ENCODE results near the gene INPP5E.

INPP5E gene

DNA sequence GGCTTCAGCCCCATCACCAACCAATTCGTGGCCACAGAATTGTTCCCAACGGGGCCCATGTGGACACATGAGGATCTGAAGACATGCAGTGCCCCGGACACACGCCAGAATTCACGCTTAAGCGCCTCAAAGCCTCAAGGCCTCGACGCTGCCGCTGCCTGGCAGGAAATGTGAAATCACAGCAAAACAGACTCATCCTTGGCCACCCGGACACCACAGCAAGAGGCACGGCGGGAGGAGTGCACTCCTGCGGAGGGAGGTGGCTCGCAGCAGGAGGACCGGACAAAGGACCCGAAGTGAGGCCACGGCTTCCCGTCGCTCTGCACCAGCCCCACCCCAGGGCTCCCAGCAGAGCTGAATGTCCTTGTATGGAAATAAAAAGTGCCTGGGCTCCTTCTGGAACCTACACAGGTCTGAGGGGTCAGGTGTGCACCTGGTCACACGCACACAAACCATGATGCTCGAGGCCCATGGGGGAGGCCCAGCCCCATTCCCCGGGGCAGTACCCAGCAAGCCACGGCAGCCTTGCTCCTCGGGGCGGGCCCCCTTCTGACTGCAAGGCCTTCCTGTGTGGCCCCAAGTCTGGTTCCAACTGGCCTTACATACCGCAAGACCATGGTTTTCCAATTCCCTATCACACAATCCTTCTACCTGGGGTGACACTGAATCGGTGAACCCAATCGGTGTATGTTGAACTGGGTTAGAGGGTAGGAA lies 33.2 kb upstream of the INPP5E start:
- no peak for DNase-seq (ENCODE audit: low read depth in 2 of 2)

DNA sequence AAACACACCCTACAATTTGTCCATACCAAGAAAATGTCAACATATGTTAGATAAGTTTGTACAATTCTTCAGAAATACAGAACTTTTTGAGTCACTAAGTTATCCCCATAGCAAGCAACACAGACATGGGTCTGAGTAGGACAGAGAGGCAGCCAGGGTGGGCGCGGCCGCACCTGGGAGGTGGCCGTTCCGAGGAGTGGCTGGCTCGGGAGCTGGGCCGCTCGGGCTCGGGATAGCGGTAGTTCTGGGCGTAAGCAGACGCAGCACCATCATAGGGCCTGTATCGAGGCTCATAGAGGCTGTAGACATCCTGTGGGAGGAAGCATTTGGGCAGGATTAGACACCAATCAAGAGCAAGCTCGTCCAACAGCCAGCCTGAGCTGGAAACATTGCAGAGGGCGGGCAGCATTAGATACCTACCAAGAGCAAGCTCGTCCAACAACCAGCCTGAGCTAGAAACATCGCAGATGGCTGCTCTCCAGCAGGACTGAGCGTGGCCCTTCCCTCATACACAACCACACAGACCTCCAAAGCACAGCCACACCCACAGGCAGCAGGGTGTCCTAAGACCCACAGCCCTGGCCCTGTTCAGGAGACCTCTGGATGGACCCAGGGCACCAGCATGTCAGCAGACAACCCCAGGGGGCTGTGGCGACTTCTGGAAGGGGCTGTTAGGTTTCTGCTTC lies 32.3 kb upstream of the INPP5E start:
- no peak for DNase-seq (ENCODE audit: low read depth in 2 of 2)

GRCh38 chr9:136470792-136471469 lies 31.3 kb upstream of the INPP5E start:
- DNase-seq (ENCODE audit: low read depth in 2 of 2), result no peak

DNA sequence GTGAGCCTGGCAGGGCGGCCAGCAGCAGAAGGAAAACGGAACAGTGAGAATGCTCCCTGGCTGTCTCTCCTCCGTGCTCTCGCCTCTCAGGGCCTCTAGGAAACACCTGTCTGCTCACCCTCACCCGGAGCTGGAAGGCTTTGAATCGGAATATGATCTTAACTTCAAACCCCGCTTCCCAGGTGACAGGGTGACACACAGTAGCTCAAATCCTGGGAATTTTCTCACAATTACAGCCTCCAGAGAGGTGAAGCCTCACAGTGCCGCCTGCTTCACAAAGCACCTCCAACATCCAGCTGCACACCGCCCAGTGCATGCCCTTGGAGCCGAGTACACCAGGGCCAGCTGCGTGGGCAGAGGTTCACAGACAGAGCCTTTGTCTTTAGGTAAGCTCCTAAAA lies 30.7 kb upstream of the INPP5E start:
- no peak for DNase-seq (ENCODE audit: low read depth in 2 of 2)

DNA sequence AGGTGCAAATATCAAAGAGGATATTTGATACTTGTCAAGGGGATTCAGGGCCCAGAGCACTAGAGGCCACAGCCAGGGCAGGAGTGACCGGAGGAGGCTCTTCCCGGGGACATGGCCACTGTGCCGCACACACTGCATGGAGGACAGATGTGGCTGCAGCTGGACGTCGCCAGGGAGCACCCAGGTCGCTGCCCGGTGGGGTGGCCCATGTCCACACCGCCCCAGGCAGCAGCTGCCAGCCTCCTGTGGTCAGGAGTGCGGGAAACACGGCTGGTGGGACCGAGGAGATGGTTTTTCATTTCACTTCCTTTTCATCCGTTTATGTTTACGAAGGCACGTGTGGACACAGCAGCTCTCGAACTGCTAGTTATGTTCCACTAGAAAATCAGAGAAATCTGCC lies 28.1 kb upstream of the INPP5E start:
- no peak for DNase-seq (ENCODE audit: low read depth in 2 of 2)

DNA sequence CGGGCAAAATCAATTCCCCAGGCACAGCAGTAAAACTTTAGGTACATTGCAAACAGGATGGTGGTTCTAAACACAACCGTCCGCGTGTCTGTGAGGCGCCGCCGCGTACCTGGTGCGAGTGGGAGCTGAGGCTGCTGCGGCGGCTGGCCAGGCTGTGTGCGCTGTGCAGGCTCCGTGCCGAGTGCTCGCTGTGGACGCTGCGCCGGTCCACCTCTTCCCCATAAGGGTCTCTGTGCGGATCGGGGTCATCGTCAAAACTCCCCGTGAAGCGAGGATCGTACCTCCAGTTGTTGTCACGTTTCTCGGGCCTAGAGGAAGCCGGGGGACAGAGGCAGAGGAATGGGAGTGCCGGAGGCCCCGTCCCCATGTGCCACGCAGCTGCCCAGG lies 26.5 kb upstream of the INPP5E start:
- no peak for DNase-seq (ENCODE audit: low read depth in 2 of 2)

DNA sequence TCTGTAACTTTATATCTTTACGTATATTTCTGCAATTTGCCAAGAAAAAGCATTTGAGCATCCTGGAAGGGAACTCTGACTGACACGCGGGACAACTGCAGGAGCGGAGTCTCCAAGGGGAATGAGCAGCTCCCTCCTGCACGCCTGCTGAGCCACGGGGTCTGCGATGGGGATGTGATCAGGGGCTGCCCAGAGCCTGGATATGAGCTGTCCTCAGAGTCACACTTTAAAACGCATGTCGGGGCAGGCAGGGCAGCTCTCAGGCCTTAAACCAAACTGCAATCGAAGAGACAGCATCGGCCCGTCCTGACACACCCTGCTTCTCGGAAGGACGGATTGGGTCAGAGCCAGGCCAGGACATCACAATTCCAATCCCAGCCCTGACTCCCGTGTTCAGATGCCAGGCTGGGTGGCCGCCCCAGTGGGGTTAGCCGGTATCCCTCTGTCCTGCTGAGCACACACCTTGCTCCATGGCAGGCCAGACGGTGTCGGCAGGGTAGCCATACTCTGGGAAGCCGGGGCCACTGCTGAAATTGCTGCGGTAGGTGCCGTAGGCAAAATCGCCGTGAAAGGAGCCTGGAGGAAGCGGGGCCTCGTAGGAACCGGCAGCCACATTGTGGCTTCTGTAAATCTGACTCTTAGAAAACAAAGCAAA lies 26.0 kb upstream of the INPP5E start:
- no peak for DNase-seq (ENCODE audit: low read depth in 2 of 2)

GRCh38 chr9:136464241-136464640 lies 24.6 kb upstream of the INPP5E start:
- DNase-seq (ENCODE audit: low read depth in 2 of 2), result no peak

DNA sequence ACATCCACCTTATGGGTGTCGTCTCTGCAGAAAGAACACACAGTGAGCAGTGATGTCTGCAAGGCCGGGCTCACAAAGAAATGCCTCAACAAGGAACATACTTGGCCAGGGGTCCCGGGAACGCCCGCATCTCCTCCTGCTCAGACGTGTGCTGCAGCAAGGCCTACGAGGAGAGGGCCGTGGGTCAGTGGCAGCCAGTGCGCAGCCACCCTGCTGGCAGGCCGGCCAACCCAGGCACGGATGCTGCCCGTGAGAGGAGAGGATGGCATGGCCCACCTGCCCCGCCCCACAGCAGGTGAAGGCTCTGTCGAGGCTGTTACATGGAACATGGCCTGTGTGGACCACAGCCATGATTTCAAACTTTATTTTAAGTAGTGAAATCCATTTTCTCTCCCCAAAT lies 23.9 kb upstream of the INPP5E start:
- no peak for DNase-seq (ENCODE audit: low read depth in 2 of 2)

DNA sequence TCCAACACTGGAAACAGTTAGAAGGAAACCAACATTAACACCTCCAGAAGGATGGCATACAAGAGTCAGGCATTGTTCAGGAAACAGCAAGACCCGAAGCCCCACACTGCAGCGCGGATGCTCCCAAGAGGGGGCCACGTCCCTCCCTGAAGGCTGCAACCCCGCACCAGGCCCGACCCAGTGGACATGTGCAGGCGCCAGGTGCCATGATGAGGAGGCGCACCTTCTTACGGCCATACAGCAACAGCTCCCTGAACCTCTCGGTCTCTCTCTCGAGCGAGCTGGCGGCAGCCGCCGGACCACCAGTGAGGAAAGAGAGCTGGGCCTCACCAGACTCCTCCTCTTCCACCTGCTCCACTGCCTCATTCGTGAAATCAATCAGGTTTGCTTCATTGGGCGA lies 23.0 kb upstream of the INPP5E start:
- DNase-seq (ENCODE audit: low read depth in 2 of 2), result no peak

- DNase-seq (ENCODE audit: low read depth in 2 of 2), result no peak
Measured at GRCh38 chr9:136460772-136461325, 21.2 kb upstream of the INPP5E start.

GRCh38 chr9:136459425-136459824 lies 19.8 kb upstream of the INPP5E start:
- no peak for DNase-seq (ENCODE audit: low read depth in 2 of 2)

DNA sequence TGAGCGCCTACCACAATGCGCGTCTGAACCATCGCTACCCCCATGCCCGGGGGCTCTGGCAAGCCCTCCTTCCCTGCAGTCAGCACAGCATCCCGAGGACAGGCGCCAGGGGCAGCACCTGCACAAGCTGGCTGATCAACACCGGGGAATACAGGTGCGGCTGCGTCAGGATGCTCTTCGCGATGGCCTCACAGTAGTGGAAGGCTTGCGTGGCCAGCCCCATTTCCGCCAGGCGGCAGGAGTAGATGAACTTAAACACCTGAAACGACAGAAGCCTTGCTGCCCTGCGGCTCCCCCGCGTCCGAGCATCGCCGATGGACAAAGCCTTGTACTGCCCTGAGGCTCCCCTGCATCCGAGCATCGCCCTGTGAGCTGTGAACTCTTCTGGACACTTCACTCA lies 17.7 kb upstream of the INPP5E start:
- no peak for DNase-seq (ENCODE audit: low read depth in 2 of 2)

DNA sequence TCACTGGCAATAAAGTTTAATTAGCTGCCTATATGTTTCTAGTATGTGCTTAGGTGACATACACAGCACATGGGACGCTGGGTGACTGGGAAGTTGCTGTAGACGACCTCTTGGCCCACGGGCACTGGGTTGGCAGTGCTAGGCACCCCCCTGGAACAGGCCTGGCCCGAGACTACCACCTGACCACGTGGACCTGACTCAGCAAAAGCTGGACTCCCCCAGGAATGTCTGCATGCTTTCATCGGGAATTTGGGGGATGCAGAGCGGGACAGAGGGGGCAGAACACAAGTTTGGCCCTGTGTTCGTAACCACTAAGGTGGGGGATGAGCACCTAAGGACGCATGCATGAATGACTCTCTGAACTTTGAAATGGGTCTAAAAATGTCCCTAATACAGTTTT lies 16.6 kb upstream of the INPP5E start:
- no peak for DNase-seq (ENCODE audit: low read depth in 2 of 2)

DNA sequence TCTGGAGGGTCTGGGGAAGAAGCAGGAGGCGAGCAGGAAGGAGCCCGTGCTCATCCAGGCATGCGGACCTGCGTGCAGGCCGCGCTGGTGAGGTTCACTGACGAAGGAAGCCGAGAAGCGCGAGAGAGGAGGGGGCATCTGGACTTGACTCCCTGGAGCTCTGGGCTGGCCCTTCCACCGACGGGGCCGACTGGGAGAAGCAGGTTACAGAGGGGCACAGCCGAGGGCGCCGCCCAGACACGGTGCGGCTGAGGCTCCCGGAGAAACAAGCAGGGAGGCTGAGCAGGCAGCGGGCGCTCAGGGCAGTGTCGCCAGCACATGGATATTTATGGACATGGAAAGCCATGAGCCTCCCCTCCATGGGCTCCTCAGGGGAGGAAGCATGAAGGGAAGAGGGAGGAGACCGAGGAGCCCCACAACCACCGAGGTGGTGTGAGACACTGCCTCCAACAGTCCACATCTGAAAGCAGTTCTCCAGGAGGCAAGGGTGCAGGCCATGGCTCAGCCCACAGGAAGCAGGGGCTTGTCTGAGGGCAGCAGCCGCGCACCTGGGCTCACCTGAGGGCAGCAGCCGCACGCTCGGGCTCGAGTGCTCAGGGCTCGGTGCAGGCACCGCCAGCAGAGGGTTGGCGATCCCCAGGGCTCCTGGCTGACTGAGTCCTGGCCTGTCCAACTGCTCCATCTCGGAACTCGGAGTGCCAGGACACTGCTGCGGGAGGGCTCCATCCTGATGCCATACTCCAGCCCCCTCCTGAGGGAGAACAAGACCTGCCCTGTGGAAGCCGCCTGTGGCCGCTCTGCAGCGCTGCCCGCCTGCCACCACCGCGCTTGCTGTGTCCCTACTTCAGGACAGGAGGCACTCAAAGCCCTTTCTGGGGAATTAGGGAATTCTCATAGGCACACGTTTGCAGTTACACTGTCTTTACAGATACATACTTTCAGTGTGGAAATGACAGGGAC lies 15.7 kb upstream of the INPP5E start:
- no peak for DNase-seq (ENCODE audit: low read depth in 2 of 2)

- DNase-seq (ENCODE audit: low read depth in 2 of 2), result no peak
Measured at GRCh38 chr9:136454026-136454796, 14.6 kb upstream of the INPP5E start.

GRCh38 chr9:136453326-136453725 lies 13.7 kb upstream of the INPP5E start:
- DNase-seq (ENCODE audit: low read depth in 2 of 2), result no peak

GRCh38 chr9:136451221-136451877 lies 11.7 kb upstream of the INPP5E start:
- no peak for DNase-seq (ENCODE audit: low read depth in 2 of 2)

GRCh38 chr9:136448655-136449054 lies 9.0 kb upstream of the INPP5E start:
- DNase-seq (ENCODE audit: low read depth in 2 of 2), result no peak
